Activated CD4-positive, alpha-beta memory T cell treated with anti-CD3 and anti-CD28 coated beads, Interleukin-2, amount 10 ng/mL, durations not matched to agents 7 days and 5 days (primary cell): ENCODE results near the gene CDC123. TPM values are rescaled to one million over a fixed set of nuclear protein-coding genes. Genes with fewer than 3 reads are reported as not detected.
A peak's percentile ranks its signal among the peaks of the same experiment; 100 is the strongest.
"Not testable (repeated sequence)": the region's sequence is repeated elsewhere in the genome, so short reads cannot be mapped to it uniquely, and the experiment has no call there.

Source experiments
- CTCF ChIA-PET: fragments of 350-600 bp; sonication (Branson Sonifier 250); formaldehyde crosslinking; loops from one replicate; lab custom pipeline; 2021; ENCODE audit warnings: antibody characterized with exemption, inconsistent platforms; lab: Charles Lee
- POLR2A ChIA-PET: fragments of 350-600 bp; sonication (Branson Sonifier 250); formaldehyde crosslinking; loops from one replicate; lab custom pipeline; 2021; ENCODE audit warnings: antibody characterized with exemption; lab: Charles Lee
- DNase-seq: peaks from one replicate; pipeline ENCODE4 v3.0.0-alpha.2; 2020
- H3K27ac Mint-ChIP-seq: one replicate; pipeline ENCODE4 v1.8.0; 2021; ENCODE audit warnings: mild to moderate bottlenecking, mixed read lengths
- H3K27me3 Mint-ChIP-seq: one replicate; pipeline ENCODE4 v1.8.0; 2021; ENCODE audit warnings: mixed read lengths
- H3K36me3 Mint-ChIP-seq: one replicate; pipeline ENCODE4 v1.8.0; 2021; ENCODE audit warnings: low read depth, mixed read lengths
- H3K4me1 Mint-ChIP-seq: one replicate; pipeline ENCODE4 v1.8.0; 2021; ENCODE audit warnings: mixed read lengths
- H3K4me3 Mint-ChIP-seq: one replicate; pipeline ENCODE4 v1.8.0; 2021; ENCODE audit warnings: mild to moderate bottlenecking, mixed read lengths
- H3K9me3 Mint-ChIP-seq: one replicate; pipeline ENCODE4 v1.8.0; 2021; ENCODE audit warnings: mixed read lengths
- total RNA-seq, 2 experiments: library from RNA; stranded (reverse); gene quantifications; one replicate each; pipeline ENCODE4 v1.2.3, GENCODE V29; 2021

CDC123 gene
- total RNA-seq, 2 experiments from 2014 or later = 89.5 to 95.1 TPM

DNA sequence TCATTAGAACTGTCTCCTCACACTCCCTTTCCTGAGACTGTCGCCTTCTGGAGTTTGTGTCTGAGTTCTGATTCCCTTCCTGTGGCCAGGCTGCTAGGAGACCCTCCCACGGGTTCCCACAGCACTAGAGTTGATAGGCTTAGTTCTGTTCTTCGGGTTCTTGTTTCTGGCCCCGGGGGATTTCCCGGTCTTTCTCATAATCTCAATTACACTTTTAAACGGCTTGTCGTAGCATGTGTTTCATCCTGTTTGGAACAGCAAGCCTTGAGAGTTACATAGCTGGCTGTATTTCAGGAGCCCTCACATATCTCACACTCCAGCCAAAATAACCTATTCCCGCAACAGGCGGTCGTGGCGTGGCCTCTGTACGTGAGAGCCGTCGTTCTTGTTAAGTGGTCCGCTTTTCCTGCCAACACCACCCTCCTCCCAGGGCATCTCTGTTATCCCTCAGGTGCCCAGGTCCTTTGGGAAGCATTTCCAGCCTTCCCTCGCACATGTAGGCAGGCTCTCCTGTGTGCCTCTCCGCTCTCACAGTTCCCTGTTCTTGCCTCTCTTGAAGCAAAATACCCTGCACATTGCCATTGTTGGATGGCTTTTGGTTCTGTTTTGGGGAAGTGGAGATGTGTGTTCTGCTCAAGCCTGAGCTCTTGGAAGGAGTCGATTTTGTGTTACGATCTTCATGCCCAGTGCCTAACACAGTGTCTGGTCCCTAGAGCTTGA lies 46.0 kb downstream of the CDC123 start:
- CTCF ChIA-PET = interaction anchor here (1.2 to 1.4 kb wide), 2 partner anchors 27 to 414 kb away, joined by 3 to 4 read pairs; no protein-coding TSS in a partner anchor
- DNase-seq = peak; percentile 19

DNA sequence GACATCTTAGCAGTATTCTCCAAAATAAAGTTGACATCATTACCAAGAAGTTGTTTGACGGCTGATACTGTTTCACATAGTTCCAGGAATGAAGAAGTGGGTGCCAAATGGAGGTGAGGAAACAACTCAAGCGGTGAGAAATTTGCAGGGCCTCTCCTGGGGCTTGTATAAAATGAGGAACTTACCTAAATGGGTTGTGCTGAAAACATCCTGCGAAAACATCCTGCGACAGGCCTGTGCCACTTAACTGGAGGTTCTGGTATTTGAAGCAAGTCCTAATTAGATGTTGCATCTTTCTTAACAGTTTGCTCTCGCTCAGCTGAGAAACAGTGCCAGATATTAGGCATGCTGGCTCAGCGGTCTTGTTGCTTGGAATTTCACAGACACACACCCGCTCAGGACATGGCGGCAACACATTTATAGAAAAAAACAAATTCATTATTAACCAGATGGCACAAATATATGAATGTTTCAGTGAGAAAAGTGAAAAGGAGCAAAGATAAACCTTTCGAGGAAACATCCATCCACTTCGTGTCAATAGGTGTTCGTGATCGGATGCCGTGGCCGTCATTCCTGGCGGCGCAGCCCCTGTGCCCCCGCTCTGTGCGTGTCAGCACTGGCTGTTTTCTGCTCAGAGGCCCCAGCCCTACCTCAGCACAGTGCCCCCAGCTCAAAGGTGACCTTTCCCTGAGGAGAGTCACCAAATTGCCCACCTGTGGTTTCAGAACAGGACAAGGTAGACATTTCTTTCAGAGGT lies 48.1 kb downstream of the CDC123 start:
- Mint-ChIP-seq H3K9me3 (no peaks in the 10 kb centered on the region), H3K27me3 (no peaks in the 10 kb centered on the region), H3K27ac (peak overlapping the region; percentile 6), H3K4me3 (no peak overlapping the region), H3K4me1 (peaks cover 30% of the 10 kb centered on the region), H3K36me3 (peaks cover 56% of the 10 kb centered on the region)
- ChIA-PET CTCF (interaction anchor here (0.6 to 0.7 kb wide), 3 partner anchors 66 to 341 kb away, joined by 3 to 4 read pairs (median 3); no protein-coding TSS in a partner anchor), POLR2A (no interaction called here)
- no peak for DNase-seq

More for the DNA sequence above, 46.0 kb downstream of the CDC123 start:
- H3K9me3 Mint-ChIP-seq = no peaks in the 10 kb centered on the region
- POLR2A ChIA-PET = no interaction called here
- H3K27ac Mint-ChIP-seq = peak overlapping the region; percentile 44
- no peaks in the 10 kb centered on the region for H3K27me3 Mint-ChIP-seq
- no peak overlapping the region for H3K4me3 Mint-ChIP-seq
- H3K36me3 Mint-ChIP-seq = peaks cover 67% of the 10 kb centered on the region
- H3K4me1 Mint-ChIP-seq = peaks cover 30% of the 10 kb centered on the region

DNA sequence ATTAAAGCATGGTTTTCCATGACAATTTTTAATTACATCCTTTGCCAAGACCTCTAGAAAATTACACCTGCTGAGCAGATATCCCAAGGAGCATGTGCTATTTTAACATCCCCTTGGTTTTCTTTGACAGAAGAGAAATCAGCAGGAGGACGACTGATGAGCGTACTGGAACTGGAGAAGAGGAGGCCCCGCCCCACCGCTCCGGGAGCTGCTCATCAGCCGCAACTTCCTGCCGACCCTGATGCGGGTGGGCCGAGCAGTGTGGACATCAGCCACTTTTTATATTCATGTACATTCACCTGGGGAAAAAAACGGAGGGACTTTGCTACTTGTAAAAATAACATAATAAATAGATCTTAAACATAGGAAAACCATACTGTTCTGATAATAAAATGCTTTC lies 54.2 kb downstream of the CDC123 start:
- H3K4me1 Mint-ChIP-seq = no peaks in the 10 kb centered on the region
- CTCF ChIA-PET = interaction anchor here (1.6 to 2.9 kb wide), 2 partner anchors 35 to 406 kb away, joined by 7 to 12 read pairs; no protein-coding TSS in a partner anchor

GRCh38 chr10:12250702-12251101 lies 54.7 kb downstream of the CDC123 start:
- not testable (repeated sequence) for H3K27me3 Mint-ChIP-seq, DNase-seq, H3K4me3 Mint-ChIP-seq, H3K27ac Mint-ChIP-seq, H3K9me3 Mint-ChIP-seq, H3K4me1 Mint-ChIP-seq
- ChIA-PET POLR2A (interaction anchor here (1.4 kb wide), 1 partner anchor 9 kb away, joined by 4 read pairs; no protein-coding TSS in a partner anchor), CTCF (interaction anchor here (0.6 to 2.9 kb wide), 3 partner anchors 36 to 406 kb away, joined by 3 to 12 read pairs (median 6); no protein-coding TSS in a partner anchor)
- H3K36me3 Mint-ChIP-seq = peaks cover 28% of the 10 kb centered on the region

More for the DNA sequence above, 54.2 kb downstream of the CDC123 start:
- no peak for DNase-seq
- H3K27me3 Mint-ChIP-seq = no peaks in the 10 kb centered on the region
- H3K4me3 Mint-ChIP-seq = no peak overlapping the region
- H3K9me3 Mint-ChIP-seq = no peaks in the 10 kb centered on the region
- POLR2A ChIA-PET = interaction anchor here (1.4 kb wide), 1 partner anchor 10 kb away, joined by 4 read pairs; no protein-coding TSS in a partner anchor
- no peak overlapping the region for H3K27ac Mint-ChIP-seq
- peaks cover 28% of the 10 kb centered on the region for H3K36me3 Mint-ChIP-seq

DNA sequence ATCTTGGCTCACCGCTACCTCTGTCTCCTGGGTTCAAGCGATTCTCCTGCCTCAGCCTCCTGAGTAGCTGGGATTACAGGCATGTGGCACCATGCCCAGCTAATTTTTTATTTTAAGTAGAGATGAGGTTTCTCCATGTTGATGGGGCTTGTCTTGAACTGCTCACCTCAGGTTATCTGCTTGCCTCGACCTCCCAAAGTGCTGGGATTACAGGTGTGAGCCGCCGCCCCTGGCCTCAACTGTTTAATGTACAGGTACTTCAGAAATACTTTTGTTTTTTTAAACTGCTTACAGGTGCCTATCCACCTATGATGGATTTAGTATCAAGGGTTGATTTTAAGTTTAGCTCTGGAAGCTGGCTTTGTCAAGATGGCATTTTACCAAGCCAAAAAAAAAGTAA lies 55.6 kb downstream of the CDC123 start:
- no peaks in the 10 kb centered on the region for H3K27me3 Mint-ChIP-seq
- CTCF ChIA-PET = interaction anchor here (0.6 to 2.9 kb wide), 4 partner anchors 37 to 410 kb away, joined by 3 to 12 read pairs (median 5); no protein-coding TSS in a partner anchor

DNA sequence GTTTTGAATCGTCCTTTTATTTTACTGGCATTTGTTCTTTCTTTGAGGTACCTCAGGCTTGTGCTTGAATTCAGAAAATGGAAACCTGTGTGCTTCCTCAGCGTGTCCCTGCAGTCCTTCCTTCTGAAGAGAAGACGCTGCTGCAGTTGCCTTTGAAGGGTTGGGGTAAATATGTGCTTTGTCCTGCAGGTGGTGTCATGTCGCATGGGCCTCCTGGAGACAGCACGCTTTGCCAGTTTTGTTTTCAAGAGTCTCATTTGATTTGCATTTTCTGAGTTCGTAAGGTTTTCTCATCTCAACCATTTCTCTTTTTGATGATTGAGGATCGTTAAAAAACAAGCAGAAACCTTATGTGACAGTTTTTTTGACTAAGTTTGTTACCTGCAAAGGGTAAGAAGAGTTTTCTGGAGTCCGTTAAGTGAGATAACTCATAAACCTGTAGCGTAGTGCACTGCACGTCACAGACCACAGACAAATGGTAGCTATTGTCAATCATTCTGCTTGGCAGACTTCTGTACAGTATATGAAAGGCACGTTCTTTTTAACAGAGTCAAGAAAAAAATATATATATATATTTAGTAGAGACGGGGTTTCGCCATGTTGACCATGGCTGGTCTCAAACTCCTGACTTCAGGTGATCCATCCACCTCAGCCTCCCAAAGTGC lies 57.0 kb downstream of the CDC123 start:
- POLR2A ChIA-PET = no interaction called here
- Mint-ChIP-seq H3K27me3 (no peaks in the 10 kb centered on the region), H3K9me3 (no peaks in the 10 kb centered on the region), H3K27ac (no peak overlapping the region), H3K4me1 (no peaks in the 10 kb centered on the region), H3K4me3 (no peak overlapping the region), H3K36me3 (peaks cover 15% of the 10 kb centered on the region)
- no peak for DNase-seq
- CTCF ChIA-PET = interaction anchor here (0.8 to 2.9 kb wide), 4 partner anchors 38 to 458 kb away, joined by 3 to 12 read pairs (median 5); no protein-coding TSS in a partner anchor

More for the DNA sequence above, 55.6 kb downstream of the CDC123 start:
- Mint-ChIP-seq H3K36me3 (peaks cover 22% of the 10 kb centered on the region), H3K4me3 (no peak overlapping the region), H3K4me1 (no peaks in the 10 kb centered on the region), H3K27ac (no peak overlapping the region), H3K9me3 (no peaks in the 10 kb centered on the region)
- no peak for DNase-seq
- POLR2A ChIA-PET = no interaction called here

GRCh38 chr10:12255048-12255447 lies 59.1 kb downstream of the CDC123 start:
- CTCF ChIA-PET = interaction anchor here (0.7 to 1.9 kb wide), 3 partner anchors 401 to 647 kb away, joined by 3 to 5 read pairs (median 4); no protein-coding TSS in a partner anchor
- Mint-ChIP-seq H3K9me3 (no peaks in the 10 kb centered on the region), H3K4me1 (no peaks in the 10 kb centered on the region), H3K27ac (no peak overlapping the region), H3K27me3 (no peaks in the 10 kb centered on the region), H3K36me3 (peaks cover 7% of the 10 kb centered on the region), H3K4me3 (no peak overlapping the region)
- POLR2A ChIA-PET = no interaction called here
- no peak for DNase-seq

GRCh38 chr10:12259988-12260387 lies 64.0 kb downstream of the CDC123 start:
- POLR2A ChIA-PET = interaction anchor here (1.1 to 1.2 kb wide), 2 partner anchors 10 kb away, joined by 3 to 4 read pairs; no protein-coding TSS in a partner anchor
- H3K4me1 Mint-ChIP-seq = peaks cover 22% of the 10 kb centered on the region
- no peaks in the 10 kb centered on the region for H3K27me3 Mint-ChIP-seq
- no peaks in the 10 kb centered on the region for H3K36me3 Mint-ChIP-seq
- no peak overlapping the region for H3K27ac Mint-ChIP-seq
- no peak overlapping the region for H3K4me3 Mint-ChIP-seq
- DNase-seq = no peak
- CTCF ChIA-PET = interaction anchor here (1.2 to 1.6 kb wide), 2 partner anchors 45 to 522 kb away, joined by 3 to 6 read pairs; no protein-coding TSS in a partner anchor
- H3K9me3 Mint-ChIP-seq = no peaks in the 10 kb centered on the region

DNA sequence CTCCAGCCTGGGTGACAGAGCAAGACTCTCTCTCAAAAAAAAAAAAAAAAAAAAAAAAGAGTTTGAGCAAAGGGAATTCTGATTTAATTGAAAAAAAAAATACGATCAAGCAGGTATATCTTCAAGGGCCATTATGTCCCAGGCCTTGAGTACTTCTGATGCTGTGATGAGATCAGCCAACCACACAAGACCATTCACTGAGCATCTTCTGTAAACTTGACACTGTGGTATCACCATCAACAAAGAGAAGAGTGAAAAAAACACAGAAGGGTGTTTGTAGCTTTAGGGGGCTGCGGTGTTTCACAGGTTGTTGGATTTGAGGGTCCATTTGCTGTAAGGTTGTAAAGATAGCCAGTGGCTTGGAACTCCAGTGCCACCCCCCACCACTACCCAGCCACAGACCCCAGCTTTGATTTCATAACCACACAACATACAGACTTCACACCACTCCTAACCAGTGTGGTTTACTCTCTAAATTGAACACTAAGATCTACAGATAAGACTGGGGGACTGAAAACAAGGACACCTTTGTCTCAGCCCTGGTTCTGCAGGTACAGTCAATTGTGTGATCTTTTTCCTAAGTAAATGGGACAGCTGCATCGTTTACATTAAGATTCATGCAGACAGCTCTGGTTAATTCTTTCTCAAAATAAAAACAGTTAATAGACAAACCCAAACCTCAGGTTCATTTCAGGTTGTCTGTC lies 66.4 kb downstream of the CDC123 start:
- no peak for DNase-seq
- CTCF ChIA-PET = interaction anchor here (0.8 to 6.1 kb wide), 8 partner anchors 15 to 449 kb away, joined by 3 to 84 read pairs (median 5); partner anchors contain the start of gene CAMK1D

GRCh38 chr10:12264204-12264940 lies 68.4 kb downstream of the CDC123 start:
- H3K36me3 Mint-ChIP-seq = no peaks in the 10 kb centered on the region
- H3K4me1 Mint-ChIP-seq = peaks cover 30% of the 10 kb centered on the region
- DNase-seq = peak; percentile 75
- H3K9me3 Mint-ChIP-seq = no peaks in the 10 kb centered on the region
- POLR2A ChIA-PET = interaction anchor here (0.7 kb wide), 1 partner anchor 85 kb away, joined by 4 read pairs; the partner anchor contains the start of gene CAMK1D
- peak overlapping the region; percentile 65 for H3K27ac Mint-ChIP-seq
- H3K27me3 Mint-ChIP-seq = no peaks in the 10 kb centered on the region
- H3K4me3 Mint-ChIP-seq = peak overlapping the region; percentile 63
- CTCF ChIA-PET = interaction anchor here (0.6 to 6.1 kb wide), 16 partner anchors 11 to 811 kb away, joined by 3 to 84 read pairs (median 5); no protein-coding TSS in a partner anchor

More for the DNA sequence above, 66.4 kb downstream of the CDC123 start:
- POLR2A ChIA-PET = interaction anchor here (1.2 kb wide), 1 partner anchor 447 kb away, joined by 3 read pairs; no protein-coding TSS in a partner anchor
- H3K36me3 Mint-ChIP-seq = no peaks in the 10 kb centered on the region
- peaks cover 30% of the 10 kb centered on the region for H3K4me1 Mint-ChIP-seq
- H3K9me3 Mint-ChIP-seq = no peaks in the 10 kb centered on the region
- no peaks in the 10 kb centered on the region for H3K27me3 Mint-ChIP-seq
- peak overlapping the region; percentile 26 for H3K27ac Mint-ChIP-seq
- H3K4me3 Mint-ChIP-seq = no peak overlapping the region

- ChIA-PET CTCF (no interaction called here), POLR2A (interaction anchor here (1.1 kb wide), 1 partner anchor 9 kb away, joined by 3 read pairs; no protein-coding TSS in a partner anchor)
- Mint-ChIP-seq H3K9me3 (no peaks in the 10 kb centered on the region), H3K4me3 (no peak overlapping the region), H3K36me3 (no peaks in the 10 kb centered on the region), H3K27me3 (no peaks in the 10 kb centered on the region), H3K27ac (no peak overlapping the region), H3K4me1 (peaks cover 15% of the 10 kb centered on the region)
- DNase-seq = no peak
Measured at GRCh38 chr10:12269056-12269455, 73.1 kb downstream of the CDC123 start.
